ENCODE data around the gene LOXHD1. TPM values are rescaled to one million over a fixed set of nuclear protein-coding genes. Genes with fewer than 3 reads are reported as not detected.

Gene LOXHD1
- total RNA-seq, 1 experiment from 2014 or later, result 0.35 TPM

DNA sequence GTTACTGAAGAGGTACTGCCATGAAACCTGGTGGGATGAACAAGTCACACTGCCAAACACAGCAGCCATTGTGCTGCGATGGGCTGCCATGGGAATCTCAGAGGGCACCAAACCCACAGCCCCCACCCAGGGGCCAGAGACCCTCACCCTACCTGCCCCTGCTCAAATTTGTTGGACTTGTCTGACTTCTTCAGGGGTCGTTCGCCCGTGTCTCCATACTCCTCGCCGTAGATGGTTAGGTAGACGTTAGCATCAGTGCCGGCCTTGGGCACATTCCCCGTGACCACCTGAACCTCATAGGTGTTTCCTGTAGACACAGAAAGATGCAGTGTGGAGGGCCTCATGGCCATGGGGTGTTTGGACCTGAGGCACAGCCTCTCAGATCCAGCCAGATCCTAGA lies 97.7 kb downstream of the LOXHD1 start (continued):
- TF ChIP-seq ZBTB21 (CRISPR knock-in tag; IDR thresholded peaks at IDR 0.05; ENCODE audit: borderline replicate concordance) (no peak), GTF2I (CRISPR knock-in tag; conservative IDR thresholded peaks at IDR 0.05) (no peak)

DNA sequence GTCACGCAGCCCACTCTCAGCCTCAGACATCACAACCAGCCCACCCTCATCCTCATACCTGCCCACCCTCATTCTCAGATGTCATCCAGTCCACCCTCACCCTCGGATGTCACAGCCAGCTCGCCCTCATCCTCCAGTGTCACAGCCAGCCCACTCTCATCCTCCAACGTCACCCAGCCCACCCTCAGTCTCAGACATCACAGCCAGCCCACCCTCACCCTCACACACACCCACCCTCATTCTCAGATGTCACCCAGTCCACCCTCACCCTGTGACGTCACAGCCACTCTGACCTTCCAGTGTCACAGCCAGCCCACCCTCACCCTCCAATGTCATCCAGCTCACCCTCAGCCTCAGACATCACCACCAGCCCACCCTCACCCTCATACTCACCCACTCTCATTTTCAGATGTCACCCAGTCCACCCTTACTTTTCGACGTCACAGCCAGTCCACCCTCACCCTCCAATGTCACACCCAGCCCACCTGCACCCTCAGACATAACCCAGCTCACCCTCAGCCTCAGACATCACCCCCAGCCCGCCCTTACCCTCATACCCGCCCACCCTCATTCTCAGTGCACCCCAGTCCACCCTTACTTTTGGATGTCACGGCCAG lies 100.3 kb downstream of the LOXHD1 start:
- H3K27ac Mint-ChIP-seq, result no peak overlapping the region
- ChIA-PET POLR2A (no interaction called here), CTCF (interaction anchor here (0.7 to 4.0 kb wide), 20 partner anchors 10 to 384 kb away, joined by 3 to 206 read pairs (median 6); partner anchors contain the start of gene LOXHD1)
- no peaks in the 10 kb centered on the region for H3K9me3 Mint-ChIP-seq
- TF ChIP-seq IRF2 (CRISPR knock-in tag; IDR thresholded peaks at IDR 0.05; ENCODE audit: borderline replicate concordance, low read depth), result no peak
- no peak for TF ChIP-seq NR3C1 (CRISPR knock-in tag; conservative IDR thresholded peaks at IDR 0.05; ENCODE audit: low read depth)
- TF ChIP-seq, protein P1, sequence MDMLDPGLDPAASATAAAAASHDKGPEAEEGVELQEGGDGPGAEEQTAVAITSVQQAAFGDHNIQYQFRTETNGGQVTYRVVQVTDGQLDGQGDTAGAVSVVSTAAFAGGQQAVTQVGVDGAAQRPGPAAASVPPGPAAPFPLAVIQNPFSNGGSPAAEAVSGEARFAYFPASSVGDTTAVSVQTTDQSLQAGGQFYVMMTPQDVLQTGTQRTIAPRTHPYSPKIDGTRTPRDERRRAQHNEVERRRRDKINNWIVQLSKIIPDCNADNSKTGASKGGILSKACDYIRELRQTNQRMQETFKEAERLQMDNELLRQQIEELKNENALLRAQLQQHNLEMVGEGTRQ (CRISPR knock-in tag; IDR thresholded peaks at IDR 0.05), result no peak
- no peak for TF ChIP-seq ELF4 (CRISPR knock-in tag; IDR thresholded peaks at IDR 0.05; ENCODE audit: low read depth)
- TF ChIP-seq HMGA2 (CRISPR knock-in tag; IDR thresholded peaks at IDR 0.05), result no peak
- TF ChIP-seq TCF7 (CRISPR knock-in tag; IDR thresholded peaks at IDR 0.05; ENCODE audit: low read depth), result no peak
- TF ChIP-seq, protein P2, sequence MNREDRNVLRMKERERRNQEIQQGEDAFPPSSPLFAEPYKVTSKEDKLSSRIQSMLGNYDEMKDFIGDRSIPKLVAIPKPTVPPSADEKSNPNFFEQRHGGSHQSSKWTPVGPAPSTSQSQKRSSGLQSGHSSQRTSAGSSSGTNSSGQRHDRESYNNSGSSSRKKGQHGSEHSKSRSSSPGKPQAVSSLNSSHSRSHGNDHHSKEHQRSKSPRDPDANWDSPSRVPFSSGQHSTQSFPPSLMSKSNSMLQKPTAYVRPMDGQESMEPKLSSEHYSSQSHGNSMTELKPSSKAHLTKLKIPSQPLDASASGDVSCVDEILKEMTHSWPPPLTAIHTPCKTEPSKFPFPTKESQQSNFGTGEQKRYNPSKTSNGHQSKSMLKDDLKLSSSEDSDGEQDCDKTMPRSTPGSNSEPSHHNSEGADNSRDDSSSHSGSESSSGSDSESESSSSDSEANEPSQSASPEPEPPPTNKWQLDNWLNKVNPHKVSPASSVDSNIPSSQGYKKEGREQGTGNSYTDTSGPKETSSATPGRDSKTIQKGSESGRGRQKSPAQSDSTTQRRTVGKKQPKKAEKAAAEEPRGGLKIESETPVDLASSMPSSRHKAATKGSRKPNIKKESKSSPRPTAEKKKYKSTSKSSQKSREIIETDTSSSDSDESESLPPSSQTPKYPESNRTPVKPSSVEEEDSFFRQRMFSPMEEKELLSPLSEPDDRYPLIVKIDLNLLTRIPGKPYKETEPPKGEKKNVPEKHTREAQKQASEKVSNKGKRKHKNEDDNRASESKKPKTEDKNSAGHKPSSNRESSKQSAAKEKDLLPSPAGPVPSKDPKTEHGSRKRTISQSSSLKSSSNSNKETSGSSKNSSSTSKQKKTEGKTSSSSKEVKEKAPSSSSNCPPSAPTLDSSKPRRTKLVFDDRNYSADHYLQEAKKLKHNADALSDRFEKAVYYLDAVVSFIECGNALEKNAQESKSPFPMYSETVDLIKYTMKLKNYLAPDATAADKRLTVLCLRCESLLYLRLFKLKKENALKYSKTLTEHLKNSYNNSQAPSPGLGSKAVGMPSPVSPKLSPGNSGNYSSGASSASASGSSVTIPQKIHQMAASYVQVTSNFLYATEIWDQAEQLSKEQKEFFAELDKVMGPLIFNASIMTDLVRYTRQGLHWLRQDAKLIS (CRISPR knock-in tag; IDR thresholded peaks at IDR 0.05; ENCODE audit: borderline replicate concordance), result no peak
- TF ChIP-seq TP53 (CRISPR knock-in tag; IDR thresholded peaks at IDR 0.05), result no peak
- TF ChIP-seq, protein P3, sequence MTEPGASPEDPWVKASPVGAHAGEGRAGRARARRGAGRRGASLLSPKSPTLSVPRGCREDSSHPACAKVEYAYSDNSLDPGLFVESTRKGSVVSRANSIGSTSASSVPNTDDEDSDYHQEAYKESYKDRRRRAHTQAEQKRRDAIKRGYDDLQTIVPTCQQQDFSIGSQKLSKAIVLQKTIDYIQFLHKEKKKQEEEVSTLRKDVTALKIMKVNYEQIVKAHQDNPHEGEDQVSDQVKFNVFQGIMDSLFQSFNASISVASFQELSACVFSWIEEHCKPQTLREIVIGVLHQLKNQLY (CRISPR knock-in tag; IDR thresholded peaks at IDR 0.05), result no peak
- TF ChIP-seq, protein P4, sequence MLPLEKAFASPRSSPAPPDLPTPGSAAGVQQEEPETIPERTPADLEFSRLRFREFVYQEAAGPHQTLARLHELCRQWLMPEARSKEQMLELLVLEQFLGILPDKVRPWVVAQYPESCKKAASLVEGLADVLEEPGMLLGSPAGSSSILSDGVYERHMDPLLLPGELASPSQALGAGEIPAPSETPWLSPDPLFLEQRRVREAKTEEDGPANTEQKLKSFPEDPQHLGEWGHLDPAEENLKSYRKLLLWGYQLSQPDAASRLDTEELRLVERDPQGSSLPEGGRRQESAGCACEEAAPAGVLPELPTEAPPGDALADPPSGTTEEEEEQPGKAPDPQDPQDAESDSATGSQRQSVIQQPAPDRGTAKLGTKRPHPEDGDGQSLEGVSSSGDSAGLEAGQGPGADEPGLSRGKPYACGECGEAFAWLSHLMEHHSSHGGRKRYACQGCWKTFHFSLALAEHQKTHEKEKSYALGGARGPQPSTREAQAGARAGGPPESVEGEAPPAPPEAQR (CRISPR knock-in tag; IDR thresholded peaks at IDR 0.05), result no peak
- TF ChIP-seq JUN (CRISPR knock-in tag; IDR thresholded peaks at IDR 0.05), result no peak
- no peak for TF ChIP-seq ETV6 (CRISPR knock-in tag; IDR thresholded peaks at IDR 0.05)
- TF ChIP-seq PRRX2 (CRISPR knock-in tag; IDR thresholded peaks at IDR 0.05), result no peak
- TF ChIP-seq OVOL2 (CRISPR knock-in tag; IDR thresholded peaks at IDR 0.05; ENCODE audit: borderline replicate concordance), result no peak
- no peak for TF ChIP-seq RORB (CRISPR knock-in tag; IDR thresholded peaks at IDR 0.05)
- TF ChIP-seq MYBL2 (CRISPR knock-in tag; IDR thresholded peaks at IDR 0.05), result no peak
- TF ChIP-seq, protein P5, sequence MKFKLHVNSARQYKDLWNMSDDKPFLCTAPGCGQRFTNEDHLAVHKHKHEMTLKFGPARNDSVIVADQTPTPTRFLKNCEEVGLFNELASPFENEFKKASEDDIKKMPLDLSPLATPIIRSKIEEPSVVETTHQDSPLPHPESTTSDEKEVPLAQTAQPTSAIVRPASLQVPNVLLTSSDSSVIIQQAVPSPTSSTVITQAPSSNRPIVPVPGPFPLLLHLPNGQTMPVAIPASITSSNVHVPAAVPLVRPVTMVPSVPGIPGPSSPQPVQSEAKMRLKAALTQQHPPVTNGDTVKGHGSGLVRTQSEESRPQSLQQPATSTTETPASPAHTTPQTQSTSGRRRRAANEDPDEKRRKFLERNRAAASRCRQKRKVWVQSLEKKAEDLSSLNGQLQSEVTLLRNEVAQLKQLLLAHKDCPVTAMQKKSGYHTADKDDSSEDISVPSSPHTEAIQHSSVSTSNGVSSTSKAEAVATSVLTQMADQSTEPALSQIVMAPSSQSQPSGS (CRISPR knock-in tag; IDR thresholded peaks at IDR 0.05; ENCODE audit: borderline replicate concordance, low read depth), result no peak
- no peak for DNase-seq (ENCODE audit: low spot score)
- H3K4me1 Mint-ChIP-seq, result no peaks in the 10 kb centered on the region
- no peaks in the 10 kb centered on the region for H3K36me3 Mint-ChIP-seq
- H3K27me3 Mint-ChIP-seq (ENCODE audit: low read depth), result no peaks in the 10 kb centered on the region; the same call in none of the 2 replicates
- ATAC-seq, result no peak
- H3K4me3 Mint-ChIP-seq, result no peak overlapping the region
